GM21786 (cell line): ENCODE data around the gene STK31.
"Not testable (repeated sequence)": the region's sequence is repeated elsewhere in the genome, so short reads cannot be mapped to it uniquely, and the experiment has no call there.

ENCODE experiments used
- ATAC-seq: cut with Tn5 transposase; IDR thresholded peaks from one replicate; pipeline ENCODE4 v1.9.1; 2021; ENCODE audit not compliant: unreplicated experiment

Gene STK31, protein sequence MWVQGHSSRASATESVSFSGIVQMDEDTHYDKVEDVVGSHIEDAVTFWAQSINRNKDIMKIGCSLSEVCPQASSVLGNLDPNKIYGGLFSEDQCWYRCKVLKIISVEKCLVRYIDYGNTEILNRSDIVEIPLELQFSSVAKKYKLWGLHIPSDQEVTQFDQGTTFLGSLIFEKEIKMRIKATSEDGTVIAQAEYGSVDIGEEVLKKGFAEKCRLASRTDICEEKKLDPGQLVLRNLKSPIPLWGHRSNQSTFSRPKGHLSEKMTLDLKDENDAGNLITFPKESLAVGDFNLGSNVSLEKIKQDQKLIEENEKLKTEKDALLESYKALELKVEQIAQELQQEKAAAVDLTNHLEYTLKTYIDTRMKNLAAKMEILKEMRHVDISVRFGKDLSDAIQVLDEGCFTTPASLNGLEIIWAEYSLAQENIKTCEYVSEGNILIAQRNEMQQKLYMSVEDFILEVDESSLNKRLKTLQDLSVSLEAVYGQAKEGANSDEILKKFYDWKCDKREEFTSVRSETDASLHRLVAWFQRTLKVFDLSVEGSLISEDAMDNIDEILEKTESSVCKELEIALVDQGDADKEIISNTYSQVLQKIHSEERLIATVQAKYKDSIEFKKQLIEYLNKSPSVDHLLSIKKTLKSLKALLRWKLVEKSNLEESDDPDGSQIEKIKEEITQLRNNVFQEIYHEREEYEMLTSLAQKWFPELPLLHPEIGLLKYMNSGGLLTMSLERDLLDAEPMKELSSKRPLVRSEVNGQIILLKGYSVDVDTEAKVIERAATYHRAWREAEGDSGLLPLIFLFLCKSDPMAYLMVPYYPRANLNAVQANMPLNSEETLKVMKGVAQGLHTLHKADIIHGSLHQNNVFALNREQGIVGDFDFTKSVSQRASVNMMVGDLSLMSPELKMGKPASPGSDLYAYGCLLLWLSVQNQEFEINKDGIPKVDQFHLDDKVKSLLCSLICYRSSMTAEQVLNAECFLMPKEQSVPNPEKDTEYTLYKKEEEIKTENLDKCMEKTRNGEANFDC

DNA sequence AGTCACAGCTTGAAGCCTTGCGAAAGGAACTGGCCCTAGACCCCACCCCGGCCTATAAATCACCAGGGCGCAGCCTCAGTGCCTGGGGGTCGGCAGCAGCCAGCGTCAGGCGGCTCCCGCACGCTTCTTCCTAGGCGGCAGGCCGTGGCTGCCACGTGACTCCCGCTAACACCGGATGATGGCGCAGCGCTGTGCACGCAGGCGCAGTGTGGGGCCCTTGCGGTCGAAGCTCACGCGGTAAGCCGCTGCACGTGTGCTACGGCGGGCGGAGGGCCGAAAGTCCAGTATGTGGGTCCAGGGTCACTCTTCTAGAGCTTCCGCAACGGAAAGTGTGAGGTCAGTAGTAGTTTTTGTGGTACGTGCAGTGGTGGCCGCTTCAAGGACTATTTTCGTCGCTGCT lies at the start of gene STK31:
TSS of gene STK31 (plus strand) at position 220 of the 400 bp plus-strand sequence. CDS start at position 287, 67 bp downstream.
- ATAC-seq, result no peak

DNA sequence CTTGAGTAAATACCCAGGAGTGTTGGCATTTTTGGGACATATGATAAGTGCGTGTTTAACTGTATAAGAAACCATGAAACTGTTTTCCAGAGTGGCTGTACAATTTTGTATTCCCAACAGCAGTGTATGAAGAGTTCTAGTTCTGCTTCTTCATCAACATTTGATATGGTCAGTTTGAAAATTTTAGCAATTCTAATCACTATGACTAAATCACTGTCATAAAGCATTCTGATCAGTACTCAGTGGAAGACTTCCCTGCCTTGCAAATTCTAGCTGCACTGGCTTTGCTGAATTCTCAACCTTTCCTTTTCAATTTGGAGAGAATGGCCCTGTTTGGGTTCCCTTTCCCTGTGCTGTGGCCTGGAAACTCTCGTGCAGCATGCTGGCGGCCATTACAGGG lies 48.6 kb upstream of the STK31 start:
- no peak for ATAC-seq

DNA sequence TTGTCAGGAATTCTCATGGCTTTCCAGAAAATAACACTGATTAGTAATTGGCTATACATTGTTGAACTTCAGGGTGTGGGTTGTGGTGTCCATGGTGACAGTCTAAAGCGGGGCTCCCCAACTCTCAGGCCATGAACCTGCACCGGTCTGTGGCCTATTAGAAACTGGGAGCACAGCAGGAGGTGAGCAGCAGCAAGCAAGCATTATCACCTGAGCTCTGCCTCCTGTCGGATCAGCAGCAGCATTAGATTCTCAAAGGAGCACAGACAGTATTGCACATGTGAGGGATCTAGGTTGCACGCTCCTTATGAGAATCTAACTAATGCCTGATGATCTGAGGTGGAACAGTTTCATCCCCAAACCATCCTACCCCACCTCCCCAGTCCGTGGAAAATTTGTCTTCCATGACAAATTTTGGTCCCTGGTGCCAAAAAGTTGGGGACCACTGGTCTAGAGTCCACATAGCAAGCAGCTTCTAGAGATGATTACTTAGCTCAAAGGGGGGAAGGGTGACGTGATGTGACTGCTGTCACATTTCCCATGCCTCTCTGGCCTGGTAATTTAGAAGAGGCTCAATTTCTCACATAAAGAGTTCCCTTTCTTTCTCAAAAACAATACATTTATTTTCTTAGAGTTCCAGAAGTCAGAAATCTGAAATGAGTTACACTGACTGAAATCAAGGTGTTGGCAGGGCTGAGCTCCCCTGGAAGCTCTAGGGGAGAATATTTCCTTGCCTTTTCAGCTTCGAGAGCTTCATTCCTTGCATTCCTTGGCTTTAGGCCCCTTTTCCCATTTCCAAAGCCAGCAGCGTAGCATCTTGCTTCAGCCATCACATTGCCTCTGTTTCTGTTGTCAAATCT lies 47.7 kb upstream of the STK31 start:
- no peak for ATAC-seq

DNA sequence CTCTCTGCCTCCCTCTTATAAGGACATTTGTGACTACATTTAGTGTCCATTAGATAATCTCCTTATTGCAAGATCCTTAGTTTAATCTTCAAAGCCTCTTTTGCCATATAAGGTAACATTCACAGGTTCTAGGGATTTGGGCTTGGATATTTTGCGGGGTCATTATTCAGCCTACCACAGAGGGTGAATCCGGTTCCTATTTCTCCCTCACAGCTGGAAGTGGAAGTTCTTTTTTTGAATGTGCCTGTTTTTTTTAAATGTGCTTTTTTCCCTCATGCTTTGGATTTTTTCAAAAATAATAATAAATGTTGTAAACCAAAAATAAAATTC lies 47.1 kb upstream of the STK31 start:
- ATAC-seq, result no peak

DNA sequence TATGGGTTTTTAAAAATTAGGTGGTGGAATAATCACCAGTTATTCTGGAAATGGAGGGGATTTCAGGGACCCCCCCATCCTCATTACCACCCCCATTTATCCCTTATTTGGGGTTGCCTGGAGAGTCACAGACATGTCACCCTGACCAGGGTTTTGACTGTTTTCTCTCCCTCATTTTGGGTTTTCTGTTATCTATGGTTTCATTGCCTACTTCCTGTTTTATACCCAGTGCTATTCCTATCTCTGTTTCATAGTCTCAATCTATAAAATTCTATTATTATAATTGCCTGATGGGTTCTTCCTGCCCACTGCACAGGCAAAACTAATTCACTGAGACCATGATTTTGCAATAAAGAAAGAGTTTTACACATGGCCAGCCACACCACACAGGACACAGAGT lies 45.9 kb upstream of the STK31 start:
- ATAC-seq, result no peak

DNA sequence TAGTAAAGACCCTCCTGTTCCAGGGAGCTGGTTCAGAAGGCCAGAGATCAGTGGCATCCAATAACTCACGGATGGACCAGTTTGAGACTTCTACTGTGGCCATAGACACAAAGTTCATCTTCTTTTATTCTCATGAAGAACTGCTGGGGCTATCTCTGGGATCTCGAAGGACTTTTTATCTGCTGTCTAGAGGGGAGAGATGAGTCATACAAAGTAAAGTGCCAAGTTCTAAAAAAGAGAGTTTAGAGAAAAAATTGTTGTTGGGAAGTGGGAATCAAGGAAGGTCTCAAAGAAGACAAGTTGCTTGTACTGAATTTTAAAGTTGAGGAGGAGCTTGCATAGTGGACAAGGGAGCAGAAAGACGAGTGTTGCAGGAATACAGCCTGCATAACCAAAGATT lies 38.0 kb upstream of the STK31 start:
- no peak for ATAC-seq

DNA sequence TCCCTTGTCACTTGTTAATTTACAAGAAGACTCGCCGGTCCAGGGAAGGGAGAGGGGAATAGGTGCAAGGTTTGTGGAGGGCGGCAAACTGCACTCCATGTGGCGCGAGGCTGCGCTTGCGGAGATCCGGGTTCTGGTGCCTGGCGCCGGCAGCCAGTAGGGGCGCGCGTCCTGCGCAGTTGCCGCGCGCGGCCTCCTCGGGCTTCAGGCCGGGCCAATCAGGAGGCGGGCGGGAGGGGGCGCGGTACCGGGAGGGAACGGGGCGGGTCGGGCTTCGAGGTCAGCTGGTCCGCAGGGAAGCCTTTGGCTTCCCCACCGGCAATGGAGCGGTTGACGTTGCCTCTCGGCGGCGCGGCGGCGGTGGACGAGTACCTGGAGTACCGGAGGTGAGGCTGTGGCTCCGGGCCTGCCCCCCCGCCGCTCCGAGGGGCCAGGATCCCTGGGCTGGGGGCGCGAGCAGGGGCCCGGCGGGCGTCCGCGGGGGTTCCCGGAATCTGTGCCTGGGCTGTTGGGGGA lies 30.1 kb upstream of the STK31 start, which contains the start of gene FAM221A:
TSS of gene FAM221A (plus strand) at position 302 of the 516 bp plus-strand sequence. CDS start at position 322, 20 bp downstream.
- ATAC-seq, result peak; percentile 87

DNA sequence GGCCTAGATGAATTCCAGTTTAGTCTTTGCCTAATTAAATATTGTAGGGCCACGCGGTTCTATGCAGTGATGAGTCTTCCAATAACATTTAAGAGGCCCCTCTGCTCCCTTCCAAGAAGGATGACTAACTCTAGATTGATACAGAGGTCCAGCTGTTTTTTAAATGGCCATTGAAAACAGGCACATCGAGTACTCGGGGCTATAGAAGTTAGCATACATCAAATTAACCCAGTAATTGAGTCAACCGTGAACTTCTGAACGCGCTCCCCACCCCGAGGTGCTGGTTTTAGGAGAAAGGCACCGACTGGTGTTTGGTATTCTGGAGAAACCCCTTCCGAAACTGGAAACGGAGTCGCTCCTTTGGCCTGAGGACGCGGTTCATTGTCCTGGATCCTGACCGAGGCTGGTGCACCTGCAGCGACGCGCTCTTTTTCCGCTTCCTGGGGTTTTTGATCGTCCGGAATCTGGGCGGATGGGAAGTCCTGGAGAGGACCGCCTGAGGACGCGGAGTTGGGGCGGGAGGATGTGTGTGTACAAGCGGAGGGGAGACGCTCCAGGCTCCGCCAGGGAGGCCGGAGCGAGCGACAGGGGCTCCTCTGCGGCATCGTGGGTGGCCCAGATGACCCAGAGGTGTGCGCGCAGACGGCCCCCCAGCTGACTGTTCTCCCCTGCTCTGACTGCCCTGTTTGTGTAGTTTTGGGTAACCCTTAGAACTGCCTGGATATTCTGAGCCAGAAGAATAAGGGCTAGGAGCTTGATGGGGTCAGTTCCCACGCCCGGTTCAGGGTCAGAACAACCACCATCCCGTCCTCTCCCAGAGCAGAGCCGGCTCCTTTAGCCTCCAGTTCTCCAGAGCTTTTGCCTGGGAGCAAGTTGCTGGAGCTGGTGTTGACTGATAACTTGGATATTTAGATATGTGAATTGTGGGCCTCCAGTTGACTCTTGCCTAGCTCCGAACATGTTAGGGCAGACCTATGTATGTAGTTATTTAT lies 29.3 kb upstream of the STK31 start:
- peak; percentile 41 for ATAC-seq

DNA sequence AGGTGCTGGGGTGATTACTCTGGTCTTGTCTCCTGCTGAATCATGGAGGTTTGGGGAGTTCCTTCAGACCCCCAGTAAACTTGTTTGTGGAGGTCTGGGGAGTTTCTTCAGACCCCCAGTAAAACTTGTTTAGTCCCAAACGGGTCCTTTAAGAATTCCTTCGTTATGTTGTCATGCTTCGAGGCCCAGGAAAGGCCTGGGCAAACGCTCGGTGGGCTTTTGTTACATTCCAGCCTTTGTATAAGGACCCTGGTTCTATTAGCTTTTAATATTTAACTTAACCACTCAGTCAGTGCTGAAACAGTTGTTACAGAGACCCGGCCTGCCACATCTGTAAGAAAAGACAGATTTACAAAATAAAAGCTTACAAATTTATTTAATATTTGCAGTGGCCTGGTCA lies 26.0 kb upstream of the STK31 start:
- not testable (repeated sequence) for ATAC-seq

DNA sequence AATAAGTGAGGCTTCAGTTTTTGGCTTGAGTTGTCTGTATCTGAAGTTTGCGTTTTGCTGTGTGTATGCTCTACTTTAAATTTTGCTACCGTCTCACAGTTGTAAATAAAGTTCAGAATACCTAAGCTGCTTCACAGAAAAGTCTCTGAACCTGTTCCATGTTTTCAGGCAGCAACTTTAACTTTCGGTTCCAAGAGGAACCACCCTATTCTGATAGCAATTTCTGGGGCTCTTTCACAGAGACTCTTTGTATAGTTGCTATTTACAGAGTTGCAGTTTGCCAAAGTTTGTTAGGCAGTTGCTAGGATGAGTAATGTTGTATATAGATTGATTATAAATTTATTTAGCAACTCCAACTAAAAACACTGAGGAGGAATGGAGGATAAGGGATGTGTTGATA lies 24.3 kb upstream of the STK31 start:
- ATAC-seq, result no peak

DNA sequence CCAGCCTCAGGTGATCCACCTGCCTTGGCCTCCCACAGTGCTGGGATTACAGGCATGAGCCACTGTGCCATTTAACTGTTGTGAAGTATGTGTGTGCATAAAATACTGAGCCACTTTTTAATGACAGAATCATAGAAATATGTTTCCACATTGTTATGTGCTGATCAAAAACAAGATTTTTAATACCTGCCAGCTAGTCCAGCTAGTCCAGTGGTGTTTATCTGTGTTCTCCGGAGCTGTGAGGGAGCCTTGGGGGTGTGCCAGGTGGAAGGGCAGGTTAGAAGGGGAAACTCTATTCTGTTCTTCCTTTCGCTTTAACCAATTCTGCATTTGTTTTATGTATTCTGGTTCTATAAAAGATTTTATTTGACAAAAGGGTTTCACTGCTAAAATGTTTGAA lies 23.0 kb upstream of the STK31 start:
- no peak for ATAC-seq

DNA sequence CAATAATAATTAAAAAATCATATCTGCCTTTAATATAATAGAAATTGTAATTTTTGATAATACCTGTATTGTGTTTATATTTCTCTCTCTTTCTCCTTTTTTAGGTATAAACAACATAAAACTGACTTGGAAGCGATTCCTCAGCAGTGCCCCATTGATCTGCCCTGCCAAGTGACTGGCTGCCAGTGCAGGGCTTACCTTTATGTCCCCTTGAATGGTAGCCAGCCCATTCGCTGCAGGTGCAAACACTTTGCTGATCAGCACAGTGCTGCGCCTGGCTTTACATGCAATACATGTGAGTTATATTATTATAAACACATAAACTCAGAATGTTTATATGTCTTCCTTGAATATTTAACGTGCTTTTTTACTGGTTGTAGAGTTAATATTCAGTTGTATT lies 20.9 kb upstream of the STK31 start:
- ATAC-seq, result no peak

DNA sequence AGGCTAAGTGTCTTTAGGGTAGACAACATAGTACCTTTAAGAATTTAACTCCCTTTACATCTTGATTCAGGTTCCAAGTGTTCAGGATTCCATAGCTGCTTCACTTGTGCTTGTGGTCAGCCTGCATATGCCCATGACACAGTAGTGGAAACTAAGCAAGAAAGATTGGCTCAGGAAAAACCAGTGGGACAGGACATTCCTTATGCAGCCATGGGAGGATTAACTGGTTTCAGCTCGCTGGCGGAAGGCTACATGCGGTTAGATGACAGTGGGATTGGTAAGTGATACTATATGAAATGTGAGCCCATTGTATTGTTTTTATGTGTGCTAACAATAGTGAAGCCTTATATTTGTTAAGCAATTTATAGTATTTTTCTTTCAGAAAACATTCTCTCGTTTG lies 18.7 kb upstream of the STK31 start:
- ATAC-seq, result no peak

DNA sequence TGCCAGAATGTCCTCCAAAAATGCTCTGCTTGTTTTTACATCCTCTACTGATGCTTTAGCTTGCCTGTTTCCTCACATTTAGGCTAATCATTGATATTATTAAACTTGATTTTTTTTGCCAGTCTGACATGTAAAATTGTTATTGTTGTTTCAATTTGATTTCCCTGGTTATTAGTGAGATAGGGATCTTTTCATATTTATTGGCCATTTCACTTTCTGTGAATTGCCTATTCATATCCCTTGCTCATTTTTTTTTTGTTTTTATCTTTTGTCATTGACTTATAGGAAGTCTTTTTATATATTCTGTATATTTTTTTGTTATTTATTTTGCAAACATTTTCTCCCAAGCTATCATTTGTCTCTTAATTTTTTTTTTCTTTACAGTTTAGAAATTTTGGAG lies 16.8 kb upstream of the STK31 start:
- ATAC-seq, result no peak

DNA sequence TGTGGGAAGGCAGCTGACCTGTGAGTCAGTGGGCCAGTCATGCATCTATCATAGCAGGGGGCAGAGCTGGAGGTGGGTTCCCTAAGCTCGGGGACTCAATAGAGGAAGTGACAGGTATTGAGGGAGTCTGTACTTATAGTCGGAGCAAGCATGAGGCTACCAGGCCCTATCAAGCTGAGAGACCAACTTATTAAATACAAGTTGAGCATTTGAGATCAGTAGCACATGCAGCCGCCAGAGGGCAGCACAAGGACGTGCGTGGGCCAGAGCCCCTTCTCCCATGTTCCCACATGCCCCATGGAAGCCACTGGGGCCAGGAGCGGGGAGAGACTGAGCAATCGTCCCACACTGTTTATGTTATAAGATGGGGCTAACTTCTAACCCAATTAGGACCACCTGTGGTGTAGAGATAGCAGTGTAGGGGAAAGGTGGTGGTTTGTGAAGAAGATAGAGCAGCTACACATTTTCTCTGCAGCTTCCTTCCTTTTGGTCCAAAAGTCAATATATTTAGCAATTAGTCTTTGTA lies 13.0 kb upstream of the STK31 start:
- ATAC-seq, result peak; percentile 56

DNA sequence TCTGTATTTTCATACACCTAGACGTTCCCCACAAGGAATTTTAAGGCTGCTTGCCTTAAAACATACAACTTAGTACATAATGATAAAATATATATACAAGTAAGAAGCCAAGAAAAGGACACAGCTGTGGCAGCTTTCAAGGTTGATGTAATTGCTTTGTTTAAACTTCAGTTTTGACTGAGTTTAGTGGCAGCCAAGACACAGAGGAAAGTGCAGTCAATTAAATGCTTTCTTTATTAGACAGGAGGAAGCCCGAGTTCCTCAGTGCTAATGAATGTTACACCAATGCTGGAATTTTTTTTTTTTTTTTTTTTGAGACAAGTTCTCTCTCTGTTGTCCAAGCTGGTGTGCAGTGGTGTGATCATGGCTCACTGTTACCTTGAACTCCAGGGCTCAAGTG lies 11.2 kb upstream of the STK31 start:
- no peak for ATAC-seq

DNA sequence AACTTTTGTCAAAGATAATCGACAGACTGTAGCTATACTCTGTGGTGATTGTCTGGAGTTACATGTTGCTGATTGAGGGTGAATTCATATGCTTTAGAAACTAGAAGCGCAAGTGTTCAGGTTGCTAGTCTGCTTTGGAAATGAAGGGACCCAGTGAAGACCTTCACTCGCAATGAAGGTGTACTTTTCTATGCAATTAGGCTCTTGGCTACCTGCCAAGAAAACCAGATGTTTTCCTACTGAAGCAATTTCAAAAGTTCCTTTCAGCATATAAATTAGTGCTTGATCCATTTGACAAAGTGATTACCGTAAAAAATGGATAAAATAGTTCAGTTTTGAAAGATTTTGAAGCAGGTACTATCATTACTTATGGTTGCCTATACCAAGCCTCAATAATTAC lies 10.0 kb upstream of the STK31 start:
- ATAC-seq, result no peak

DNA sequence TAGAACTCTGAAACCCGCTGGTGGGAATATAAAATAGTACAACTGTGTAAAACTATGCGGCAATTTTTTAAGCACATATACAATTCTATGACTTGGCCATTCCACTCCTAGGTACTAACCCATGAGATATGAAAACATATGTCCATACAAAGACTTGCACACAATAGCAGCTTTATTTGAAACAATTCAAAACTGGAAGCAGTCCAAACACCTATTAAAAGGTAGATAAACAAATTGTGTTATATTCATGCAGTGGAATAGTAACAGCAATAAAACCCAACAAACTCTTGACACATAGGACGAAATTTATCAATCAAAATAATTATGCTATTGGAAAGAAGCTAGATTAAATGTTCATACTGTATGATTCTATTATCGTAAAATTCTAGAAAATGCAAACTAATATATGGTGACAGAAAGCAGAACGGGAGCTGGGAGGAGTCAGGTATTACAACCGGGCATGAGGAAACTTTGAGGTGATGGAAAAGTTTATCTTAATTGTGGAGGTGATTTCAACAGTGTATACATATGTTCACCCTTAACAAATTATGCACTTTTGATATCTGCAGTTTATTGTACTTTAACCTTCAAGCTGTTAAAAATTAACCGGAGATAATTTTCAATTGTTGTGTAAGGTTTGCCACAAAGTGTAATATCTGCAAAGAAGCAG lies 803 bp upstream of the STK31 start:
- no peak for ATAC-seq
